IPS-20b (cell line): Measurements from ENCODE around the gene SMYD3.

Source experiments
- H3K27ac ChIP-seq: one replicate; pipeline ENCODE4 v1.5.1; 2013; ENCODE audit warnings: low read length
- H3K27me3 ChIP-seq: 2 replicates; pipeline ENCODE4 v1.6.1; 2013; ENCODE audit warnings: mild to moderate bottlenecking, low read length, inconsistent platforms; ENCODE audit not compliant: insufficient read depth
- H3K36me3 ChIP-seq: 2 replicates; pipeline ENCODE4 v1.6.1; 2013; ENCODE audit warnings: low read depth, mild to moderate bottlenecking, inconsistent platforms, low read length, moderate library complexity; ENCODE audit not compliant: insufficient read depth
- H3K4me1 ChIP-seq: 2 replicates; pipeline ENCODE4 v1.6.1; 2013; ENCODE audit warnings: mild to moderate bottlenecking, control low read depth, inconsistent platforms, low read length, moderate library complexity; ENCODE audit not compliant: insufficient read depth
- H3K4me3 ChIP-seq: 2 replicates; pipeline ENCODE4 v1.5.1; 2013; ENCODE audit warnings: mild to moderate bottlenecking, low read length, inconsistent platforms
- H3K9ac ChIP-seq: 2 replicates; pipeline ENCODE4 v1.6.1; 2013; ENCODE audit warnings: low read depth, mild to moderate bottlenecking, inconsistent platforms, low read length, moderate library complexity
- H3K9me3 ChIP-seq: 2 replicates; pipeline ENCODE4 v1.6.1; 2013; ENCODE audit warnings: mild to moderate bottlenecking, low read depth, low read length, inconsistent platforms; ENCODE audit not compliant: insufficient read depth

Gene SMYD3

GRCh38 chr1:246427611-246428010 lies 79.5 kb downstream of the SMYD3 start:
- no peaks in the 10 kb centered on the region for H3K27me3 ChIP-seq
- no peaks in the 10 kb centered on the region for H3K9me3 ChIP-seq
- no peak overlapping the region for H3K4me3 ChIP-seq
- H3K36me3 ChIP-seq = no peaks in the 10 kb centered on the region
- peaks cover 19% of the 10 kb centered on the region; the same call in 1 of the 2 replicates for H3K4me1 ChIP-seq
- no peak overlapping the region for H3K27ac ChIP-seq
- H3K9ac ChIP-seq = no peak overlapping the region

GRCh38 chr1:246425895-246426294 lies 81.2 kb downstream of the SMYD3 start:
- Histone ChIP-seq H3K9me3 (no peaks in the 10 kb centered on the region), H3K27ac (no peak overlapping the region), H3K36me3 (no peaks in the 10 kb centered on the region), H3K4me3 (no peak overlapping the region), H3K4me1 (peaks cover 19% of the 10 kb centered on the region; the same call in 1 of the 2 replicates), H3K27me3 (no peaks in the 10 kb centered on the region), H3K9ac (no peak overlapping the region)

- Histone ChIP-seq H3K27me3 (no peaks in the 10 kb centered on the region), H3K4me1 (peaks cover 19% of the 10 kb centered on the region; the same call in 1 of the 2 replicates), H3K9me3 (no peaks in the 10 kb centered on the region), H3K9ac (no peak overlapping the region), H3K36me3 (no peaks in the 10 kb centered on the region), H3K27ac (no peak overlapping the region), H3K4me3 (no peak overlapping the region)
These were observed 81.8 kb downstream of the SMYD3 start for GRCh38 chr1:246425139-246425794.

GRCh38 chr1:246420300-246420699 lies 86.8 kb downstream of the SMYD3 start:
- Histone ChIP-seq H3K4me1 (peaks cover 2% of the 10 kb centered on the region; the same call in 1 of the 2 replicates), H3K9ac (no peak overlapping the region), H3K27me3 (no peaks in the 10 kb centered on the region), H3K9me3 (peaks cover 4% of the 10 kb centered on the region; the same call in 1 of the 2 replicates), H3K27ac (no peak overlapping the region), H3K4me3 (no peak overlapping the region), H3K36me3 (no peaks in the 10 kb centered on the region)

- H3K4me1 ChIP-seq = no peaks in the 10 kb centered on the region
These were observed 88.3 kb downstream of the SMYD3 start for GRCh38 chr1:246418565-246419312.

GRCh38 chr1:246417813-246418564 lies 89.1 kb downstream of the SMYD3 start:
- no peaks in the 10 kb centered on the region for H3K4me1 ChIP-seq
- H3K27ac ChIP-seq = no peak overlapping the region
- peaks cover 4% of the 10 kb centered on the region; the same call in 1 of the 2 replicates for H3K9me3 ChIP-seq
- H3K27me3 ChIP-seq = no peaks in the 10 kb centered on the region
- H3K36me3 ChIP-seq = no peaks in the 10 kb centered on the region
- H3K4me3 ChIP-seq = no peak overlapping the region
- H3K9ac ChIP-seq = no peak overlapping the region

More at GRCh38 chr1:246418565-246419312, 88.3 kb downstream of the SMYD3 start:
- Histone ChIP-seq H3K27ac (no peak overlapping the region), H3K4me3 (no peak overlapping the region), H3K27me3 (no peaks in the 10 kb centered on the region), H3K9me3 (peaks cover 4% of the 10 kb centered on the region; the same call in 1 of the 2 replicates), H3K36me3 (no peaks in the 10 kb centered on the region), H3K9ac (no peak overlapping the region)

GRCh38 chr1:246417152-246417812 lies 89.8 kb downstream of the SMYD3 start:
- no peak overlapping the region for H3K4me3 ChIP-seq
- H3K36me3 ChIP-seq = no peaks in the 10 kb centered on the region
- no peak overlapping the region for H3K27ac ChIP-seq
- H3K4me1 ChIP-seq = no peaks in the 10 kb centered on the region
- H3K9ac ChIP-seq = no peak overlapping the region
- H3K9me3 ChIP-seq = peaks cover 4% of the 10 kb centered on the region; the same call in 1 of the 2 replicates
- no peaks in the 10 kb centered on the region for H3K27me3 ChIP-seq

- Histone ChIP-seq H3K4me3 (no peak overlapping the region), H3K9ac (no peak overlapping the region), H3K9me3 (peaks cover 4% of the 10 kb centered on the region; the same call in 1 of the 2 replicates), H3K4me1 (no peaks in the 10 kb centered on the region), H3K27ac (no peak overlapping the region), H3K36me3 (no peaks in the 10 kb centered on the region), H3K27me3 (no peaks in the 10 kb centered on the region)
These were observed 90.8 kb downstream of the SMYD3 start for GRCh38 chr1:246416261-246416660.

GRCh38 chr1:246415028-246415427 lies 92.1 kb downstream of the SMYD3 start:
- Histone ChIP-seq H3K9me3 (peaks cover 4% of the 10 kb centered on the region; the same call in 1 of the 2 replicates), H3K4me1 (no peaks in the 10 kb centered on the region), H3K36me3 (no peaks in the 10 kb centered on the region)

GRCh38 chr1:246413430-246413829 lies 93.6 kb downstream of the SMYD3 start:
- Histone ChIP-seq H3K27me3 (no peaks in the 10 kb centered on the region), H3K36me3 (no peaks in the 10 kb centered on the region), H3K4me3 (no peak overlapping the region), H3K9ac (no peak overlapping the region), H3K4me1 (no peaks in the 10 kb centered on the region), H3K27ac (no peak overlapping the region), H3K9me3 (no peaks in the 10 kb centered on the region)

More at GRCh38 chr1:246415028-246415427, 92.1 kb downstream of the SMYD3 start:
- H3K4me3 ChIP-seq = no peak overlapping the region
- H3K9ac ChIP-seq = no peak overlapping the region
- no peak overlapping the region for H3K27ac ChIP-seq
- H3K27me3 ChIP-seq = no peaks in the 10 kb centered on the region

- H3K9me3 ChIP-seq = no peaks in the 10 kb centered on the region
- H3K27me3 ChIP-seq = no peaks in the 10 kb centered on the region
- no peak overlapping the region for H3K9ac ChIP-seq
- H3K4me1 ChIP-seq = no peaks in the 10 kb centered on the region
- no peaks in the 10 kb centered on the region for H3K36me3 ChIP-seq
- no peak overlapping the region for H3K27ac ChIP-seq
- H3K4me3 ChIP-seq = no peak overlapping the region
These were observed 103.0 kb downstream of the SMYD3 start for GRCh38 chr1:246404078-246404477.
